IPS-NIHi7 (cell line): ENCODE data around the gene LTBR.
A peak's percentile ranks its signal among the peaks of the same experiment; 100 is the strongest.

Source experiments
- DNase-seq: peaks from one replicate; pipeline ENCODE4 v3.0.0; 2012; ENCODE audit warnings: mixed read lengths; ENCODE audit errors: extremely low spot score

LTBR gene

DNA sequence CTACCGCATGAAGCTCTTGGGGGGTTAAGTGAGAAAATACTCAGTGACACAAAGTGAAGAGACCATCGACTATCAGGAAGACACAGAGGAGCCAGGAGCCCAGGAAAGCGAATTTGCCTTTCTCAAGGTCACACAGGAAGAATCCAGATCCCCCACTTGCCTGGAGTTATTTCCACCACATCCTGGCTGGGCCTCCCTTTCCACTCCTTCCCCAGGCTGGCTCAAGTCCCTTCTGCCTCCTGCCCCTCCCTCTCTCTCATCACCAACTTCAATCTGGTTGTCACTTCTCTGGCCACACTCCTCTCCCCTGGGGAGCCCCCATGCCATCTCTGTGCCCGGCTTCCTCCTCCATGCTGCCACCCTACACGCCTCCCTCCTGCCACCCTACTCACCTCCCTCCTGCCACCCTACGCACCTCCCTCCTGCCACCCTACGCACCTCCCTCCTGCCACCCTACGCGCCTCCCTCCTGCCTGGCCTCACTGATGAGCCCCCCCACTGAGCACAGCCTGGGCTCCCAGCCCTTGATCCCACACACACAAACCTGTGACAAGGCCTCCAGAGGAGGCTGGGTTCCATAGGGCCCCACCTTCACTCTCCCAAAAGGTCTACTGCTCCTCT, 14.9 kb upstream of the LTBR start:
- no peak for DNase-seq

- no peak for DNase-seq
Observed at GRCh38 chr12:6369916-6370575, 13.9 kb upstream of the LTBR start.

- no peak for DNase-seq
Observed at GRCh38 chr12:6370576-6370935, 13.4 kb upstream of the LTBR start.

DNA sequence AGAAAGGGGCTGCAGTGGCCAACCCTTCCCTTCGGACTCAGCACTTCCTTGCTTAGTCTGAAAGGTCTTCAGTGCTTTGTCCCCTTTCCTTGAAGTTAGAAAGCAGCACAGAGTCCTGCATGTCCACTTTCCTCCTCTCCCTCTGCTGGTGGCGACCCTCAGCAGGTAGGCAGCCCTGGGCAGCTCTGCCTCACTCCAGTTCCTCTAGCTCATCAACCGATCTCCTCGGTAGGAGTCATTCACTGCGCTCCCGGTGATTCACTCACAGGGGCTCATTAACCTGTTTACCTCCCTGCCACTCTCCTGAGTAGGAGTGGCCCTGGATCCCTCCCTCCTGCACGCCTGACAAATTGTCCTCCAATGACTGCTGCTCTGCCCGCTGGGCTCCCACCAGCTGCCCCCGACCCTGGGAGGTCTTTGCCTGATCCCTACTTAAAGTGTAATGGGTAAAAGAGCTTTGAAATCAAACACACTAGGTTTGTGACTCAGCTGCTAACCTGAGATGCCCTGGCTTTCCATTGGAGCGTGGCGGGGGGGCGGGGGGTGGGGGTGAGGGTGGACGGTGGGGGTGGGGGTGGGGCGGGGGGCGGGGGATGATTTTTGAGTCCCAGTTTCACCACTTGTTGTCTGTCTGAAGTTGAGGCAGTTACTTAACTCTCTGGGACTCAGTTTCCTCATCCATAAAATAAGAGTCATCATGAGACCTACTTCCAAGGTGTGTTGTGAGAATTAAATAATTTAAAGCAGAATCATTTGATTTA, 12.8 kb upstream of the LTBR start:
- DNase-seq: peak; percentile 91

- DNase-seq: no peak
Observed at GRCh38 chr12:6372403-6373003, 11.5 kb upstream of the LTBR start.

GRCh38 chr12:6373022-6373787, 10.8 kb upstream of the LTBR start:
- no peak for DNase-seq

- no peak for DNase-seq
Observed at GRCh38 chr12:6374028-6374785, 9.8 kb upstream of the LTBR start.

- DNase-seq: no peak
Observed at GRCh38 chr12:6374786-6375160, 9.2 kb upstream of the LTBR start.

- peak; percentile 88 for DNase-seq
Observed at GRCh38 chr12:6375269-6376078, 8.5 kb upstream of the LTBR start, which contains the start of gene SCNN1A. Gene SCNN1A, minus strand, starts transcription at chr12:6375563. Its CDS starts 780 bp downstream, at chr12:6374783.

DNA sequence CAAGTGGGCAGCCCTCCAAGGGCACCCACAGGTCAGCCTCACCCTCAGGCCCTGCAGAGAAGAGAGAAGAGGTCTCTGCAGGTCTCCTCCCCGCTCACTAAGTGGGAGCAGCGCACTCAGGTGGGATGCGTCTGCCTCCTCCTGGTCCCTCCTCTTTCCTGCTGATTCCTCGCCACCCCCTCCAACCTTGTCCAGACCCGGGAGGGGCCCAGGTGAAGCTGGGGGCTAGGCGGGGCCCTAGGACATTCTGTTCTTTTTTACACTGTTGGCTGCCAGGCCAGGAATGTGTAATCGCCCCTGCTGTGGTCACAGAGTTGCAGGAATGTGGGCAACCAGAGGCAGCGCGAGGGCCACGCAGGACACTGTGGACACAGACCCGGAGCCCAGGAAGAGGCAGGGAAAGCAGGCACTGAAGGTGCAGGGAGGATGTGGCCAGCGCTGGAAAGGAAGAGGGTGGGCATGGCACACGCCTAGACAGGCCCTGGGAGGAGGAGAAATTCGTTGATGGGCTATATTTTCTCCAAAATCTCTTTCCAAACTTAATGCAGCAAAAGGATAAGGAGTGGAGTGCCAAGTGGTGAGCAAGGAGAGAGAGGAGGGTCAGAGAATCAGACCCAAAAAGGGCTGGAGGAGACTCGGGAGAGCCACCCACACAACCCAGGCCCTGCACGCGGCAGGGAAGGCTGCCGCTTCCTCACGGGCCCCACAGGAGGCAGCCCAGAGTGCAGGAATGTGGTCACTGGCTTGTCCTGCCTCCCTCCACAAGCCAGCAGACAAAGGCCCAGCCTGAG, 7.7 kb upstream of the LTBR start:
- DNase-seq: peak; percentile 87

DNA sequence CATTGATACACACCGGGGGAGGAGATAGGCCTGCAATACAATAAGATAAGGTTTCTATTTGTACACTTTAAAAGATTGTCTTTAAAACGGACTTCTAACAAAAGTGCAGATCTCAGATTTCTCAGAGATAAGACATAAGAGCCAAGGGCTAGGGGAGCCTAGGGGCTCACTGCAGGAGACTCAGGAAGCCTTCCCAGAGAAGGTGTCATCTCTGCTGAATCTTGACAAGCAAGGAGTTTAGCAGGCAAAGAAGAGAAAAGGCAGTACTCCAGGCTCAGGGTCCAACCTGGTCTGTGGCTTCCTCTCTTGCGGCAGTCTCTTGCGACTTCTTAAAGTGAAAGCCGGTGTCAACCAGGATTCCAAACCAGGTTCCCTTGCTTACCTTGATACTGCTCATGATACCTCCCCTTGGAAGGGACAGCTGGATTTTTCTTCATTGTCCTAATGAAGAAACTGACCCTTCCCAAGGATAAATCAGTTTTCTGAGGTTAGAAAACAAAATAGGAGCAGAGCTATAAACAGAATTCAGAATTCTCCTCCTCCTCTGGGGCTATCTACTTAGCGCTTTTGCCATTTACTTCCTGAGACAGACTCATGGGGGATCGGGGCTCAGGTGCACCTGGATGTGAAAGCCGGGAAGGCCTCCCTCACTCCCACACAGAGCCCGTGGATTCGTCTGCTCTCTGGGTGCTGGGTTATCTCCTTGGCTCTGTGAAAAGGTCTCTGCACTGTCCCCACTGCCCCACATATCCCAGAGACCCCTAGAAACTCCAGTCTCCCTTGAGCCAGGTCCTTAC, 6.9 kb upstream of the LTBR start:
- no peak for DNase-seq

DNA sequence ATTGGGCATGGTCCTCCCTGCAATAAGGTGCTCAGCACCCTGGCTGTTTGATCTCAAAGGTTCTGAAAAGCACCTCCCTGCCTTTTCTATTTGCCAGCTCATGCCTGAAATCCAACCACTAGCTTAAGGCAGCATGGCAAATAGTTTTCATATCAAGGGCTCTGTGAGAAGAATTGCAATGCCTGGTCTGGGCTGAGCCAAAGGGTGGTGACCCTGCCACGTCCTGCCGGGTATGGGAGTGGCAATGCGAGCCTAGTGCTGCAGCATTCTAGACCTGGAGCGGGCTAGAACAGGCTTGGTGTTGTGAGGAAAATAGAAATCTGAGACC, 6.3 kb upstream of the LTBR start:
- no peak for DNase-seq

- DNase-seq: no peak
Observed at GRCh38 chr12:6378709-6379472, 5.1 kb upstream of the LTBR start.

DNA sequence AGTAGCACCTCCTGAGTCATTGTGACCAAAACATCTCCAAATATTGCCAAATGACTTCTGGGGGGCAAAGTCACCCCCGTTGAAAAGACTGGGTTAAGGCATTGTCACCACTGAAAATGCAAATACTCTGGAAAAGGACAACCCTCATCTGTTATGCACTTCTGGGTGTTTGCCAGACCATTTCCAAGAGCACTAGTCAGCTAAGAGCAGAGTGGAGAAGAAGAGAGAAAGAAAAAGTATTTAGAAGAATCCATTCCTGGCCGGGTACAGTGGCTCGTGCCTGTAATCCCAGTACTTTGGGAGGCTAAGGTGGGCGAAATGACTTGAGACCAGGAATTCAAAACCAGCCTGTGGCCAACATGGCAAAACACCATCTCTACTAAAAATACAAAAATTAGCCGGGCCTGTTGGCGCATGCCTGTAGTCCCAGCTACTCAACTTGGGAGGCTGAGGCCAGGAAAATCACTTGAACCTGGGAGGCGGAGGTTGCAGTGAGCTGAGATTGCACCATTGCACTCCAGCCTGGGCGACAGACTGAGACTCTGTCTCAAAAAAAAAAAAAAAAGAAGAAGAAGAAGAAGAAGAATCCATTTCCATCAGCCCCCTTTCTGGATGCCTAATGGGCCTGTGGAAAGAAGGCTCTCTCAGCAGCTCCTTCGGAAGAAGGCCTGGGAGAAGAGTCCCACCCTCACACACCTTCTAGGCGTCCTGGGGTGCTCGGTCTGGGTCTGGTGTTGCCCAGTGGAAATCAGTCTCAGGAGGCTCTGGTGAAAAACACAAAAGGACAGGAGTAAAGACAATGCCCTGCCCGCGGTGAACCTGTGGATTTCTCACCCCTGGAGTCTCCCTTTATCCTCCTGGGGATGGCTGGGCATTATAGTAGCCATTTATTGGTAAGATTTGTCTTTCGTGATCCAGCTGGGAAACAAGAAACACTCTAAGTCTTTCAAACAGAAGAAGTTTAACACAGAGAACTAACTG, 3.5 kb upstream of the LTBR start:
- no peak for DNase-seq

DNA sequence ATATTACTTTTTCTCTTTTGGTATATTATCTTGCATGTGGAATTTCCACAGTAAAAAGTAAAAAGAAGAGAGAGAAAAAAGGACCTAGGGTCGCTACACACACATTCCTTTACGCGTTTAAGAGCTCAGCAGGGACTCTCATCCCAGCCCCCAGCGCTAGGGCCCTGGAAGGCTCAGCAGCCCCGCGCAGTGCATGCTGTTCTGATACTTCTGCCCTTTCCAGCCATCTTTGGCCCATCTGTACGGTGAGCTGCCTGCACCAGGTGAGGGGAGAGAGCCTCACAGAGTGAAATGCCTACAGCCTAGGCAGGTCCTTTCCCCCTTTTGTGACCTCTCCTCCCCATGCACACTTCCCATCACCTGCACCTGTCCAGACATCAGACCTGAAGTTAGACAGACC, 1.6 kb upstream of the LTBR start:
- DNase-seq: no peak

GRCh38 chr12:6382982-6383381, 980 bp upstream of the LTBR start:
- DNase-seq: no peak
